Ovary (tissue), 9 donors: ENCODE data around the gene HOXC4. TPM values are rescaled to one million over a fixed set of nuclear protein-coding genes. Genes with fewer than 3 reads are reported as not detected.
"Not testable (repeated sequence)": the region's sequence is repeated elsewhere in the genome, so short reads cannot be mapped to it uniquely, and the experiment has no call there.

Experiments used
- DNase-seq, 5 donors: peaks; one replicate each; pipeline ENCODE4 v3.0.0-alpha.2; 2019 to 2020
- H3K27ac ChIP-seq, 2 donors: fragments of 200-600 bp; one replicate each; pipeline versions ENCODE4 v1.5.1 to v1.8.0; 2019 to 2022
- H3K27me3 ChIP-seq: fragments of 200-600 bp; one replicate; pipeline ENCODE4 v1.8.0; 2022
- H3K36me3 ChIP-seq: fragments of 200-600 bp; sonication (generic); one replicate; pipeline ENCODE4 v1.5.1; 2019
- H3K4me1 ChIP-seq: one replicate; pipeline ENCODE4 v1.8.1; 2013; ENCODE audit warnings: mild to moderate bottlenecking, moderate library complexity; ENCODE audit not compliant: insufficient read depth
- H3K4me3 ChIP-seq: fragments of 200-600 bp; sonication (generic); one replicate; pipeline ENCODE4 v1.5.1; 2017
- H3K9me3 ChIP-seq, 2 donors: fragments of 200-600 bp in 1 of 2; sonication (generic) in 1 of 2; one replicate each; pipeline versions ENCODE4 v1.5.1 to v1.8.1; 2013 to 2019; ENCODE audit warnings: mild to moderate bottlenecking in 1 of 2, moderate library complexity in 1 of 2
- CTCF ChIP-seq, 3 donors: fragments of 450-650 bp in 2 of 3; fragments of 200-600 bp in 1 of 3; IDR thresholded peaks; one replicate each; pipeline versions ENCODE4 v1.5.1 to v1.8.0; 2016 to 2022; ENCODE audit warnings: antibody characterized with exemption in 3 of 3, mild to moderate bottlenecking in 1 of 3
- EP300 ChIP-seq: sonication (generic); formaldehyde crosslinking; IDR thresholded peaks from one replicate; pipeline ENCODE4 v1.6.1; 2017; ENCODE audit warnings: antibody characterized with exemption
- POLR2A ChIP-seq: fragments of 450-650 bp; IDR thresholded peaks from one replicate; pipeline ENCODE4 v1.6.1; 2017; ENCODE audit warnings: antibody characterized with exemption, mild to moderate bottlenecking, moderate library complexity
- WGBS, 3 donors: extraction: QIAGEN DNeasy Blood & Tissue Kit in 1 of 3; methylation state at CpG; one replicate each; pipeline versions ENCODE4 v1.1.5 to v1.1.7; 2013 to 2017; 5-methylcytosine and 5-hydroxymethylcytosine counted together
- intact Hi-C, 4 donors: fragments of 100-400 bp; cut with DNase I; formaldehyde crosslinking; loops; one replicate each; pipeline versions ENCODE4 v1.11.0 to v1.15.1; 2022 to 2023
- polyA plus RNA-seq, 2 donors: library from polyadenylated mRNA; stranded (reverse); fragments of 200-250 nt in 1 of 2; fragments of 350-450 nt in 1 of 2; fragmentation: Illumina TruSeq in 1 of 2; extraction: RNeasy Lipid Tissue Mini Kit (QIAGEN cat#74804) in 1 of 2; gene quantifications; one replicate each; pipeline ENCODE4 v1.2.3, GENCODE V29; 2013 to 2014
- total RNA-seq, 7 donors: library from RNA; depleted of rRNA in 2 of 7; stranded (reverse); fragments of >200 nt in 2 of 7; fragmentation: NEBNext Ultra II Directional in 3 of 7; extraction: Animal tissue kit (Norgen Biotek cat#: 25700) in 3 of 7; gene quantifications; one replicate each; pipeline versions ENCODE4 v1.1.0 to v1.2.4, GENCODE V29; 2016 to 2023
- donor health status: DM: no; HTN: no; CAD: no; lungs with moderate emphysema.
- donor health status: DM: no; HTN: no; CAD: no.
- donor health status: Bipolar disorder and iron deficiency.
- donor health status: DM: yes; HTN: yes; CAD: no.
- donor health status: DM: no; HTN: no; CAD: no.
- donor health status: DM: yes; HTN: yes; CAD: no.

The HOXC4 gene
- total and polyA plus RNA-seq, 9 donors: 3.3 to 21.8 (median 11.5) TPM

GRCh38 chr12:54075409-54075808, 21.8 kb downstream of the HOXC4 start:
- Histone ChIP-seq H3K36me3 (no peaks in the 10 kb centered on the region), H3K4me1 (no peaks in the 10 kb centered on the region), H3K27ac (peak overlapping the region in 1 of 2 donors; percentile 28), H3K4me3 (no peak overlapping the region), H3K27me3 (no peaks in the 10 kb centered on the region), H3K9me3 (no peaks in the 10 kb centered on the region)
- 54 to 66% (median 55%) methylated on average over 6 of the region's 6 CpGs for WGBS, 3 donors
- DNase-seq: no peak
- intact Hi-C loops: no loop called here
- no peak for TF ChIP-seq POLR2A

DNA sequence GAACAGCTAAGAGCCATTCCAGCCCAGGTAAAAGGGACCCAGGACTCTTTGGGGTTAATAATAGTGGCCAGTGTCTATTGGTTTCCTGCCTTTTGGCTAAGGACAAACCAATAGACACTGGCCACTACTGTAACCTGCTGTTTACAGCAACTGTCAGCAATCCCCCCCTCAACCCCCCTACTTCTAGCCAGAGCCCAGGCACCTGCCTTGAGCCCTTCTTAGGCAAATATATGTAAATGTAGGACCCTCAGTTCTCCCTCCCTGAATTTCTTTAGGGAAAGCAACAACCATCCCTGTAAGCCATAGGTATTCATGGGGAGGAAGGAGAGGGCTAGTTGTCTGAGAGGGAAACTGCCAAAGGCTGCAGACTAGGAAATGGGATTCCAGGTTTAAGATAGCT, 22.3 kb downstream of the HOXC4 start:
- no peak for DNase-seq
- no peaks in the 10 kb centered on the region for H3K4me1 ChIP-seq
- no peaks in the 10 kb centered on the region for H3K36me3 ChIP-seq
- no peaks in the 10 kb centered on the region for H3K27me3 ChIP-seq
- TF ChIP-seq EP300 (no peak), POLR2A (no peak), CTCF (IDR thresholded peaks at IDR 0.05) (no peak)
- intact Hi-C loops: no loop called here
- peak overlapping the region in 1 of 2 donors; percentile 31 for H3K27ac ChIP-seq
- H3K9me3 ChIP-seq: no peaks in the 10 kb centered on the region
- no peak overlapping the region for H3K4me3 ChIP-seq

GRCh38 chr12:54077843-54078242, 24.2 kb downstream of the HOXC4 start:
- H3K4me1 ChIP-seq, H3K36me3 ChIP-seq, H3K9me3 ChIP-seq, H3K4me3 ChIP-seq, intact Hi-C loops, H3K27me3 ChIP-seq: not testable (repeated sequence)
- peak in 2 of 5 donors; percentile 35 to 59 for DNase-seq
- H3K27ac ChIP-seq: peak overlapping the region; percentile 52 to 96
- 45 to 73% (median 52%) methylated on average over 10 of the region's 10 CpGs for WGBS, 3 donors

DNA sequence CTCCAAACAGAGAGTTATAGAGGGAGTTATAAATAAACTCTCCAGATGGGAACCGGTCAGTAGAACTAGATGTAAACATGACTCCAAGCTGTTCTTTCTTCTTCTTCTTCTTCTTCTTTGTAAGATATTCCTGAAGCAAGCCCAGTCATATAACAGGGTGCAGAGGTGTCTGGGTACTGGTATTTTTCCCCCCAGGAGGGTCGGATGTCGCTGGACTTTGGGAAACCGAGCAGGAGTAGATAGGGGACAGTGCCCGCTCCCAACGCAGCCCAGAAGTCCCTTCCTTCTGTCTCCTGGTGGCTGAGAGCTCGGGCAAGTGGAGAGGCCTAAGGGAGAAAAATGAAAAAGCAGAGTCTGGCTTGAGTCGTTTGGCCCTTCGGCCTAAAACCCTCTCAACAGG, 25.5 kb downstream of the HOXC4 start:
- H3K4me3 ChIP-seq, H3K27me3 ChIP-seq, H3K36me3 ChIP-seq, H3K9me3 ChIP-seq, intact Hi-C loops, DNase-seq, H3K4me1 ChIP-seq: not testable (repeated sequence)
- WGBS, 3 donors: 61 to 81% (median 65%) methylated on average over 9 of the region's 9 CpGs
- peak overlapping the region in 1 of 2 donors; percentile 96 for H3K27ac ChIP-seq

- H3K9me3 ChIP-seq, H3K4me3 ChIP-seq, H3K36me3 ChIP-seq, intact Hi-C loops, H3K4me1 ChIP-seq, H3K27me3 ChIP-seq: not testable (repeated sequence)
- peak overlapping the region in 1 of 2 donors; percentile 96 for H3K27ac ChIP-seq
- peak in 2 of 5 donors; percentile 40 to 54 for DNase-seq
- 69 to 84% (median 77%) methylated on average over 19 of the region's 19 CpGs for WGBS, 3 donors
Measured at GRCh38 chr12:54080008-54080924, 26.6 kb downstream of the HOXC4 start.

- DNase-seq: peak; percentile 32 to 61 (median 36)
- H3K9me3 ChIP-seq, intact Hi-C loops, H3K4me3 ChIP-seq, H3K27me3 ChIP-seq, H3K36me3 ChIP-seq, H3K4me1 ChIP-seq: not testable (repeated sequence)
- peak overlapping the region; percentile 45 to 96 for H3K27ac ChIP-seq
- WGBS, 3 donors: 6 to 8% (median 8%) methylated on average over 15 to 16 of the region's 16 CpGs
Measured at GRCh38 chr12:54081053-54081514, 27.4 kb downstream of the HOXC4 start.

DNA sequence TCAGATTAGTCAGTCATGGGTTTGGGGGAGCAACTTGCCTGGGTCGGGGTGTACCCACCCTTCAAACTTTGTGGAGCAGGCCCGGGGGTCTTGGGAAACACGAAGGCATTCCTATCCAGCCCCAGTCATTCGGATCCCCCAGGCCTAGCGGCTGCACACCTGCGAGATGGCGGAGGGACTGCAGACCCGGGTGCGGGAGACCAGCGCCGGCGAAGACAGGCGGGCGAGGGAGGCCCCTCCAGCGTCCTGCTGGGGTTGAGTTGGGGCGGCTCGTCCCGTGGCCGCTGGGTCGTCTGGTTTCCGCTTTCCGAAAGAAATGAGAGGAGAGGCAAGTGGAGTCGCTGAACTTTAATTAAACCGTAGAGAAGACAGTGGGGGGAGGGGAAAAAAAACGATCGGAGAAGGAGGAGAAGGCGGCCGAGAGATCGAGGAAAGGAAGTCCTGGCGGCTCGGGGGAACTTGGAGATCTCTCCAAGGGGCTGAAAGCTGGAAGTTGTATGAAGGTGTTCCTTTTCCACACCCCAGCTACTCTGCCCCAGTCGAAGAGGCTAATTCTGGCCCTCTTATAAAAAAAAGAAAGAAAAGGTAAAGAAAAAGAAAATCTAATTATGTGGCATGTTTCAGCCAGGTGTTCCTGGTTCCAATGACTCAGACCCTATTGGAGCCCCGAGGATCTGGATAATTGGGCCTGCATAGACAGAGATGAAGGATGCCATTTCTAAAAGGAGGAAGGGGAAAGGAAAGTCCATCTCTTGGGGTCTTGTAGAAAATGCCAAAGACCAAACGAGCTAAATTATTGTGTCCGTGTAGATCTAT, 28.2 kb downstream of the HOXC4 start:
- H3K4me1 ChIP-seq, H3K36me3 ChIP-seq, intact Hi-C loops, H3K9me3 ChIP-seq, H3K27me3 ChIP-seq: not testable (repeated sequence)
- peak in 4 of 5 donors; percentile 39 to 63 (median 54) for DNase-seq
- Histone ChIP-seq H3K27ac (peak overlapping the region; percentile 50 to 96), H3K4me3 (peak overlapping the region; percentile 30)
- 9 to 22% (median 12%) methylated on average over 35 of the region's 35 CpGs for WGBS, 3 donors
